HK-2 (cell line): Measurements from ENCODE around the gene ANXA11.

Experiments used
- DNase-seq: peaks from one replicate; pipeline ENCODE4 v3.0.0-alpha.2; 2018; ENCODE audit not compliant: unreplicated experiment

Gene ANXA11

DNA sequence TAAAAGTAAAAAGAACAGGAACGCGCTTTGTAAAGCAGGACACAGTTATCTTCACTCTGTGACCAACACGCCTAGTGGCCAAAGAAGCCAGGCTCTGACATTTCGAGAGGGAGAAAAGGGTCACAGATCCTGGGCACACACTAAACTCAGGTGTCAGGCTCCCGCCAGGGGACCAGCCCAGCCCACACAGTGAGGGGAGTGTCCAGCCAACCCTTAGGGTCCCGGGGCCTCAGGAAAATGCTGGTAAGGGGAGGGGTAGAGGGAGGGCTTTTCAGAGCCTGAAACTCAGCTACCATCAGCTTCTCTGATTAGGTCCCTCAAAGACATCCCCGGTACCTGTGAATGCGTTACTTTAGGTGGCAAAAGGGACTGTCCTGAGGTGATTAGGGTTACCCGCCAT, 16.6 kb downstream of the ANXA11 start:
- DNase-seq, result no peak

DNA sequence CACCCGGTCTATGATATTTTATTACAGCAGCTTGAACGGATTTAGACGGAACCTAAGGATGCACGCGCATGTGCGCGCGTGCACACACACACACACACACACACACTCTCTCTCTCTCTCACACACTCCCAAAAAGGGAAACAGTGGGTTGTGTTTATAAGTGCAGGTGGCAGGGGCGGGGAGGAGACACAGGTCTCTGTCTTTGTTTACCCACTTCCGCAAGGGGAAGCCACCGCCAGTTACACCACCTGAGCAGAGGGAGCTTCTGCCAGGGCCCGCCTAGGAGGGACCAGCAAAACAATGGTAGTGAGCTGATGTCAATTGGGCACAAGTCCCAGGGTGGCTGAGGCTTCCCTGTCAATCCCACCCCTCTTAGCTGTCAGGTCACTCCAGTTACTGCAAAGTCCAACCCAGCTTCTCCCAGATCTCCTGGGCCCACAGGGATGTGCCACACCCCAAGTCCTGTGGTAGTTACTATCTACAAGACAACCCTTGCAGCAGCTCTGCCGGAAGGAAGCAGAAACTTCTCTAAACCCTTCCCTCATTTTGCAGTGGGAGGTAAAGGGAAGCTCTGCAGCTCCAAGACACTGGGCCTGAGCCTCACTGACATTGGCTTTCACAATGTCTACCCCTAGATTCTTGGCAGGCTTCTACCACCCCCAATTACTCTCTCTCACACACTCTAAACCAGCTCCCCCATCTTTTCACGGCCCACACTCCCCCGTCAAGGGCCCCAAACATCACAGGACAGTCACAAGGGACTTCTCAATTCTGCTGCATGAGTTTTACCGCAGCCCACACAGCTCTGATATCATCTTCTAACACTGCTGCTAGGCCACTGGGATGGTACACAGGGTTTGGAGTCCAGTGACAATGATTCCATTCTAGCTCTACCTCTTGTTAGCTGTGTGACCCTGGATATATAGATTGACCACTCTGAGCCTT, 17.6 kb downstream of the ANXA11 start:
- no peak for DNase-seq

DNA sequence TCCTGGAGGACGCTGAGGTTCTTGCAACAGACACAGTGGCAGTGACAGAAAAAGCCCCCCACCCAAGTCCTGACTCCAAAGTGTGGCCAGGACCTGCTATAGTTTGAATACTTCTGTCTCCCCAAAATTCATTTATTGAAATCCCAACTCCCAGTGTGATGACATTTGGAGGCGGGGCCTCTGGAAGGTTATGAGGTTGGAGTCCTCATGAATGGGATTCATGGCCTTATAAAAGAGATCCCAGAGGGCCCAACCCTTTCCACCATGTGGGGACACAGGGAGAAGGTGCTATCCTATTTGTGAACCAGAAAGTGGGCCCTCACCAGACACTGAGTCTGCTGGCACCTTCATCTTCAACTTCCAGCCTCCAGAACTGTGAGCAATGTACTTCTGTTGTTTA, 18.3 kb downstream of the ANXA11 start:
- no peak for DNase-seq

DNA sequence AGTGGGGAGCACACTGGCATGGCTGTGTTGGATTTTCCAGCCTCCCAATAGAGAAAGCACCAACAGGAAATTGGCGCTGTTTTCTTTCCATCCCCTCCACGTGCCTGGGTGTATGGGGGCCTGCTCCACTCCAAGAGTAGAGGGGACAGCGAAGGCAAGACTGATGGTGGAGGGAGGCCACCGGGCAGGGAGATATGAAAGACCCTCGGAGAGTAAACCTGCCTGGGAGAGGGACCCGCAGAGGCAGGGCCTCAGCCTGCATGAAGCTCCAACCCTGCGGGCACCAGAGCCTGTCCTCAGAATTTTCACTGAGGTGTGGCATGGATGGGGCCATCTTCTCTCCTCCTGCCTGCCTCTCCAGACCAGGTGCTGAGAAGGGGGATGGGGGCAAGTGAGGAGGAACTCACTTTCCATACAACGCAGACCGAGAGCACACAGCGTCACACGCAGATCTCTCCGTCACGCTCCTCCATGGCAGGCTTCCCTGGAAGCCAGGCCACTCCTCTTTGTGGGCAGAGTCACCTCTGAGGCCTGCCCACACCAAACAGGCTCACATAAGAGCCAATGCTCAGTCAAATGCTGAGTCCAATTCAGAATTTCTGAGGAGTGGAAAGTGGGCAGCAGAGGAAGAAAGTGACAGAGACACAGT, 18.8 kb downstream of the ANXA11 start:
- no peak for DNase-seq

DNA sequence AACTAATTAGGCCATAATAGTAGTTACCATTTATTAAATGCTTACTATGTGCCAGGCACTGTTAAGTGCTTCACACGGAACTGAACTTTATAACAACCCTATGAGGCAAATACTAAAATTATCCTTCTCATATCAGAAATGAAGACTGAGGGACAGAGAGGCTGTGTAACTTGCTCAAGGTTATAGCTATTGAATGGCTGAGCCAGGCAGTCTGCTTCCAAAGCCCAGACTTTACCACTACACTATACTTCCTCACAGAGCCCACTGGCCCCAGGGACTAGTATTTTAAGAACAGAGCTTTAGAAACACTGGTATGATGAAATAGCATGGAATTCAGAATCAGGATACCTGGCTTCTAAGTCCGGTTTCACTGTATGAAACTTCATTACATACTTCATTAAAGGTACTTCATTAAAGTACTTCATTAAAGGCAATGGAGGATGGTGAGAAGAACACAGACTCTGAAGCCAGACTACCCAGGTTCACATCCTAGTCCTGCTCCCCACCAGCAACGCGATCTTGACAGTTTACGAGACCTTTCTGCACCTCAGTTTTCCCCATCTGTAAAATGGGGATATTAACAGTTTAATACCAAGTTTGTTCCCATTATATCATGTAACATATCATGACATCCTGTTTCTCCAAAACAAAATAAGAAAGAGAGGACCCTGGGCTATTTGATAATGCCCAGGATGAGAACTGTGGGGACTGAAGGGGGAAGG, 19.6 kb downstream of the ANXA11 start:
- no peak for DNase-seq

DNA sequence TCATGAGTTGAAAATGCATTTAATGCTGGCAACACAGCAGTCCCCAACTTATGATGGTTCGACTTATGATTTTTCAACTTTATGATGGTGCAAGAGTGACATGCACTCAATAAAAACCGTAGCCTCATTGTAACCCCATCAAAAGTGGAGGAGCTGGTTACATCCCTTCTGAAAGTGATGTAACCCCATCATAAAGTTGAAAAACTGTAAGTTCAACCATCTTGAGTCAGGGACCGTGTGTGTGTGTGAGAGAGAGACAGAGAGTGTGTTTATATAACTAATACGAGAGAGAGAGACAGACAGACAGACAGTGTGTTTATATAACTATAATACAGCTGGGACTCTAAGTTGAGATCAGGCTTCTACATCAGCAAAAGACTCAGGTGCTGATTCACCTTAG, 21.0 kb downstream of the ANXA11 start:
- DNase-seq, result no peak

DNA sequence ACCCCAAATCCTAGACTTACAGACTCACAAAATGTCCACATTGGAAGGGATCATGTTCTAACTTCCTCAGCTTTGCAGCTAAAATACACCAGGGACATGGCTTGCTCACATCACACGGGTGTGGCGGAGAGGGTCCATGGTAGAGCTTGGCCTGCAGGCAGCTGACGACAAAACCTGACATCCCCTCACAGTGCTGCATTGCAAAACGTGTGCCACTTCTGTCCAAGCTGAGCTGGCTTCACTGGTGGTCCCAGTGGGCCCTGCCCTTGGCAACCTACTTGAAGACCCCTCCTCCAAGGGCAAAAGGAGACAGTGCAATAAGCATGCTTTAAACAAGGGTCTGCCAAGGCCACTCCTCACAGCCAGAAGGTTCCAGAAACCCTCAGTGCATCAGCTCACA, 21.9 kb downstream of the ANXA11 start:
- DNase-seq, result no peak

DNA sequence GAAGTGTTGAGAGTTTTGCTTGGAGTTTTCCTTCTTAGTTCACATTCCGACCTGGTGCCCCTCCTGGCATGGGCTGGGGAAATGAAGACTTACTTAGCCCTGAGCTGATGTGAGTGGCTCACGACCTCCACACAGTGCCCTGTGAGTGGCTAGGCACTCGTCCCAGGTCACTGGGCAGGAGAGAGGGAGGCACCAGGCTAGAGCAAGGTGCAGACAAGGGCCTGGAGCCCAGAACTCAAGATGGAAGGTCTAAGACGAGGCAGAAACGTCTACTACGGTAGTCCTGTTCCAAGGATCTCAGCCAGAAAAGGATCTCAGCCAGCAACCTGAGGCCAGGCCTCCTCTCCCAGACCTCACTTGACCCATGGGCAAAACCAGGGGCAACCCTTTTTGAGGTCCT, 22.4 kb downstream of the ANXA11 start:
- DNase-seq, result no peak

DNA sequence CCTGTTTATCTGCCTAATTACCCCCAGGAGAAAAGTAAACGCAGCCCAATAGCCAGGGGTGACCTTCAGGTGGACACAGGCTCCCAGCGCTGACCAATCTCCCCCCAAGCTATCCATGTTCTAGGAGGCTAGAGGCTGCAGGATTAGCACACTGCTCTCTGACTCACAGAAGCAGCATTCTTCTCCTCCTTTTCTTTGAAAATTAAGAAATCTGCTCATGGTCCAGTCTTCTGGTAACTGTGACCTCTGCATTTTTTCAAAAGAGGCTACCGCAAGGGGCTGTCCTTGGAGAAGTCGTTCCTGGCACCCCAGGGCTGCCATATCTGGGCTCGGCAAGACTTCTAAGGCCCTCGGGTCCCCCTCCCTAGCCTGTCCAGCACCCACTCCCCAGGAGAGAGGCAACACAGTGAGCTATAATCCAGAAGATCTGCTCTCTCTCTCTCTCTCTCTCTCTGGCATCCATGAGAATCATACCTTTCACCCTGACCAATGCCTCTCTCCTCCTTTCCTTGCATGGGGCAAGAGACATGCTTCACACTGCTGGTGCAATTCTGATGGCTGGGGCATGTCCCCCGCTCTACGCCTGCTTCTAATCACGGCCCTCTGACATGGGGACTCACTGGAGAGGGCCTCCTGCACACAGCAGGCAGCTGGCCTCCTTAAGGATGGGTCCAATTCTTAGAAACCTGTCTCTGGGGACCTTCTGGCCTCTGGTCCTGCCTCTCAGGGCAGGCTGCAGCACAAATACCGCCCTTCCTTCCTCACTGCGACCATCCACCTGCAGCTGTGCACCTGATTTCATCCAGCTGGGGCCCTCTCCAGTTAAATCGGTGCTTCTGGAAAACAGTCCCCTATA, 27.3 kb downstream of the ANXA11 start:
- no peak for DNase-seq

DNA sequence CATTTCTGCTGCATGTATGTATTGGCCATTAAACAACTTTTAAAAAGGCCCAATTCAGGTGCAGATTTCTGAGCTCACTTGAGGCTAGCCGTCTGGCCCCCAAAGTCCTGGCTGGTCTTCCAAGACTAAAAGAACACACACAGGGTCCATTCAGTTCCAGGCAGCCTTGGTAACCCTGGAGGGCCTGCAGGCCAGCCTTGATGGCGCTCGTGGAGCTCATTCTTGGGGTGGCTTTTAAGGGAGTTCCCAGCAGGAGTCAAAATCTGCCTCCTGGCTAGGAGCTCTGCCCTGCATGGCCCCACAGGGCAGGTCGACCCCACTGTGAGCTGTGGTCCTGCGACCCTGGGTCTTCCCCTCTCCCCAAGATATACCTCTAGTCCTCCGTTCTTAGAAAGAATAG, 28.8 kb downstream of the ANXA11 start:
- DNase-seq, result no peak

DNA sequence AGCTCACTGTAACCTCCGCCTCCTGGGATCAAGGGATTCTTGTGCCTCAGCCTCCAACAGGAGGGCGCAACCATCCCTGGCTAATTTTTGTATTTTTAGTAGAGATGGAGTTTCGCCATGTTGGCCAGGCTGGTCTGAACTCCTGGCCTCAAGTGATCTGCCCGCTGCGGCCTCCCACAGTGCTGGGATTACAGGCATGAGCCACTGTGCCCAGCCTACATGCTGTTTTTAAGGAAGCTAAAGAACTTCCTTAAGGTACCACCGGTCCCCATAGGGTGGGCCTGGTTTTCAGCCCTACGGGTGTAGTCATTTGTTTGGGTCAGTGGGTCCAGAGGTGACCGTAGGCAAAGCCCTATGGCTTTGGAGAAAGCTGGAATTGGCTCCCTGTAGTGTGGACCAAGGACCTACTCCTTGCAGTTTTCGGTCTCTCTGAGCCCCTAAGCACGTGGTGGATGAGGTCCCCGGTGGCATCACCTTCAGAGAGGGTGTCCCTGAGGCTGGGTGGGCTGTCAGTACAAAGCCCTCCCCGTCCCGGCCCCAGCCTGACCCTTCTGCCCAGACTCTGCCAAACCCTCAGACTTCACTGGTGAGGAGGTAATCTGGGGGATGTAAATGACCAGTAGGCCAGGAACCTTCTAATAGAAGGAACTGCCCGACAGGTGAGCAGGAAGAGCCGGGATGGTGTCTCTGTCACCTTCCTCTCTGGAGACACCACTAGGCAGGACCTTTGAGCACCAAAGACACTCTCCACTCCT, 30.5 kb downstream of the ANXA11 start:
- DNase-seq, result no peak

DNA sequence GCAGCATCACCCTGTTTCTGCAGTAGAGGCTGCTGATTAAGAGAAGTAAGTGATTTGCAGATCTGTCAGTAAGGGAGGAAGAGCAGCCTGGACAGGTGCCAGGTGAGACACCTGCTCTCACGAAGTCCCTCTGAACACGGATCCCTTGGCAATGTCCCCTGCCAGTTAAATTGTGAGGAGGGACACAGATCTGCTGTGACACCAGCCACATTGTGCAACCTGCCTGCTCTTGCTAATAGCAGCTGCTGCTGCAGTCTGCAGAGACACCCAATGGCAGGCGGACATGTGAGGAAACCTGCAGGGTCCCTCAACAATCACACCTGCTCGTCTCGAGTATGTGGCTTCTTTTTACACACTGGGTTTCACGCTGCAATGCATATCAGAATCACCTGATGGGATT, 31.9 kb downstream of the ANXA11 start:
- DNase-seq, result no peak

DNA sequence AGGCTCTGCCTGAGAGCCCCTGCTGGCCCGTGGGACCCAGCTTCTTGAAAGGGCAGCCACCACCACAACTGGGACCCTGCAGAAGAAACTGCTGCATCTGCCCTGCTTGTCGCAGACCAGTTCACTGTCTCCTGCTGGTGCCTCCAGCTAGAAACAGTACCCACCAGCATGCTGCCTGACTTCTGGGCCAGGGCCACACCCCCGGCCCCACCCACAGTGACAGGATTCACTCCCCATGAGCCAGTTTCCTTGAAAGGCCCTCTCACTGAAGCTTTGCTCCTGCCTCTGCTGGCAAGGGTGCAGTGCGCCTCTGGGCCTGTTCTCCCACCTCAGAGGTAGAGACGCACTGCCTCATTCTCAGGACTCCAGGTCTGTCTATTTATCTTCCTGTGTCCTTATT, 32.4 kb downstream of the ANXA11 start:
- DNase-seq, result no peak

DNA sequence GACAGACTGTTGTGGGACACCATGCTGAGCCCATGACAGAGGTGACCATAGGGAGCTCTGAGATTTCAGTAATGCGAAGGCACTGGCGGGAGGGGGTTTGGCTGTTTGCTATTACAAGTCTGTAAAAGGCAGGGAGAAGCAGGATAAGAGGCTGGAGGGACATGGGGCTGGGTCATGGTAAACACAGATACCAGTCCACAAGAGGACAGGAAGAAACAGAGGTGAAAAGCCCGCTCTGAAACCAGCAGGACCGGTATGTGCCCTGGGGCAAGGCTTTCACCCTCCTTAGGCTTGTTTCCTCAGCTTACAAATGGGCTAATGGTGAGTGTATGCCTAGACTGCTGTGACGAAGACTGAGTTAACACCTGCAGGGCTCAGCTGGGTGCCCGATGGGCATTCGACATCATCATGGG, 34.1 kb downstream of the ANXA11 start:
- DNase-seq, result no peak

DNA sequence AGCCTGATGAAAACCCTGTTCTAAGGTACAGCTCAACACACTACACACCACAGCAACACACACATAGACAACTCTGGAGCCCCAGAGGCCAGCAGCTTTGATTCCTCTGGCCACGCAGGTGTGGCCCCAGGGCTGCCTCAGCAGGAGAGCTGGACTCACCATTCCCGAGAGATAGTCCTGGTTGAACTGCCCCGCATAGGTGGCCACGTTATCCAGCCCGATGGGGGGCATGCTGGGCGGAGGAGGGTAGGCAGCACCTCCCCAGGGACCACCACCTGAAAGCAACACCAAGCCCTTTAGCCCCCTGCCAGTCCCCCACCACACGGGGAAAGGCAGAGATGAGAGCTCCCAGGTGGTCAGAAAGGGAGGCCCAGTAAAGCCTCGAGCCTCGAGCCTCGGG, 34.7 kb downstream of the ANXA11 start:
- no peak for DNase-seq

DNA sequence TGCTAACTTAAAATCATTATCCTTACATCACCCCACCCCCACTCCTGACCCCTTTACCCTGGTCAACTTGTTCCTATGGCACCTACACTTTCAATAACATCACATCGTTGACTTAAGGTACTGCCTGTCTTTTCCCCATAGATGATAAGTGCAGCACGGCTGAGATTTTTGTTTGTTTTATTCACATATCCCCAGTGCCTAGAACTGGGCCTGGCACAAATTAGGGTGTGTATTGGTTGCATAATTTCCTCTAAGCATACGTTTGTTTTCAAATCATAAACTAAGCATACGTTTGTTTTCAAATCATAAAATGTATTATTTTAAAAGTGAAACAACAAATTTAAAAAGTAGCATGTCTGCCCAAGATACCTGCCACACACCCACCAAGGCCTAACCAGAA, 35.3 kb downstream of the ANXA11 start:
- no peak for DNase-seq

DNA sequence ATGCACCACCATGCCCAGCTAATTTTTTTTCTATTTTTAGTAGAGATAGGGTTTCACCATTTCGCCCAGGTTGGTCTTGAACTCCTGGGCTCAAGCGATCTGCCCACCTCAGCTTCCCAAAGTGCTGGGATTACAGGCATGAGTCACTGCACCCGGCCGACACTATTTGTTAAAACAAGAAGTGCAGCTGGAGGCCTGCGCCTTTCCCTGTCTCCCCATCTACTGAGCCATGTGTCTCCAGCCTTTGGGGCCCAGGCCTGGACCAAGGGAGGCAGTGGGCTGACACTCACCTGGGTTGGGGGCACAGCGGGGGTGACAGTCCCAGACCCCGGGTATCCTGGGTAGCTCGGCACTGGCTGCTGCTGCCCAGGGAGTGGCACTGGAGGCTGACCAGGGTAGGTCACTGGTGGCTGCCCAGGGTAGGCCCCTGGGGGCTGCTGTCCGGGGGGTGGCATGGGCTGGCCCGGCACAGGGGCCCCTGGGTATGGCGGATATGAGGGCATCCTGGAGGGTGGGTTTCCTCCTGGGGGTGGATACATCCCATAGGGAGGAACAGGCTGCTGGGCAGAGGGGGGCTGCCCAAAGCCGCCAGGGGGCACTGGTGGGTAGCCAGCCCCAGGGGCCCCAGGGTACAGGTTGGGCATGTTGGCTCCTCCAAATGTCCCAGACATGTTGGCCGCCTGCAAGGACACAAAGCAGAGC, 36.5 kb downstream of the ANXA11 start:
- DNase-seq, result no peak

DNA sequence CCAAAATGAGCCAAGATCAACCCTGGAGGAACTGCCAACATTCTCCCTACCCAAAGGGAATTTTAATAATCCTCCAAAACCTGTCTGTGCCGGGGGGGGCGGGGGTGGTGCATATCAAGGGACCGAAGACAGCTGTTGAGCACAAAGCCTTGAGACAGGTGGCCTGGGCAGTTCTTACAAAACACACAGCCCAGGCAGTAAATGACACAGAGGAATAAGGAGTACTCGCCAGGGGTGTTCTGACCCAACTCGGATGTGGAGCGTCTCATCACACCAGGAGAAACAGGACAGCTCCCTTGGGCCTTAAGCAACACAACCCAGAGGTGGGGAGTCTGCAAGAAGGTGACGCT, 37.2 kb downstream of the ANXA11 start:
- DNase-seq, result no peak

DNA sequence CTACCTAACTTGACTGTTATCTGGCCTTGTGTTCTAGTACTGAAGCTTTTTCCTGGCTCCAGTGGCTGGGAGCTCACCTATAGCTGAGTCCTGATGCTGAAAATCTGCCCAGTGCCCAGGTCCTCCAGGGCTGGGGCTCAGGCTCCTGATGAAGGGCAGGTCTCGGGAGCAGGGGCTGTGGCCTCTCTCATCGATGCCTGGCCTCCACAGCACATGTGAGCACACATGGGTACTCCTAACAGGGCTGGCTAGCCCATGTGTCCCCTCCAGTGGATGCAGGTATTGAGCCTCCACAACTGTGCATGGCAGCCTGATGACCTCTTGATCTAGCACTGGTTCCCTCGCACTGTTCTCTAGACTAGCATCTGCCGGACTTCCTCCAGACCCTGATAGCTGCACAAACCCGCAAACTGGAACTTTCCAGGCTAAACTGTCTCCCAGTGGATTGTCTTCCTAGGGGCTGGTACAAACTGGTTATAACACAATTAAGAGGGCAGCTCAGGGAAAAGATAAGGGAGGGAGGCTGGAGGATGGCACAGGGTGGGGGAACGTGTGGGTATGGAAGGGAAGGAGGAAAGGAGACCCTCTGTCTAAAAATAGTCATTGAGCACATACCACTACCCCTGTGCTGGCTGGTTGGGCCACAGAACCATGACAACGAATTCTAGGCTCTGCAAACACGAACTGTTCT, 37.7 kb downstream of the ANXA11 start:
- DNase-seq, result no peak
